Hepatocyte (in vitro differentiated cells): ENCODE measurements around the gene AMBRA1.

ENCODE experiments used
- EZH2 ChIP-seq: fragments of 200-600 bp; sonication (generic); IDR thresholded peaks from 2 replicates; pipeline ENCODE4 v1.6.1; 2016; ENCODE audit warnings: antibody characterized with exemption, mild to moderate bottlenecking, borderline replicate concordance
- TF ChIP-seq, protein P1 (sequence below): fragments of 200-600 bp; sonication (generic); IDR thresholded peaks from 2 replicates; pipeline ENCODE4 v1.5.1; 2016; ENCODE audit warnings: antibody characterized with exemption, mild to moderate bottlenecking; ENCODE audit not compliant: poor library complexity

DNA sequence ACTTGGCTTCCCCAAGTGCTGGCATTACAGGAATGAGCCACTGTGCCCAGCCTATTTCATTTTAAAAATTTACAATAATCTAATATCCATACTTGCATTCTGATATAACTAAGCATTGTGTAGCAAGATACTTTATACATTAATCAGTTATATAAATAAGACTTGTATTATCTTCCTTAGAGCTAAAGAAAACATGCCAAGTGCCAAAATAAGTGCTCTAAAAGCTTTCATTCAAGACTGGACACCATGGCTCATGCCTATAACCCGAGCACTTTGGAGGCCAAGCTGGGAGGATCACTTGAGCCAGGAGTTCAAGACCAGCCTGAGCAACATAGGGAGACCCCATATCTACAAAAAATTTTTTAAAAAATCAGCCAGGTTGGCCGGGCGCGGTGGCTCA lies 123.9 kb downstream of the AMBRA1 start:
- TF ChIP-seq, protein P1, sequence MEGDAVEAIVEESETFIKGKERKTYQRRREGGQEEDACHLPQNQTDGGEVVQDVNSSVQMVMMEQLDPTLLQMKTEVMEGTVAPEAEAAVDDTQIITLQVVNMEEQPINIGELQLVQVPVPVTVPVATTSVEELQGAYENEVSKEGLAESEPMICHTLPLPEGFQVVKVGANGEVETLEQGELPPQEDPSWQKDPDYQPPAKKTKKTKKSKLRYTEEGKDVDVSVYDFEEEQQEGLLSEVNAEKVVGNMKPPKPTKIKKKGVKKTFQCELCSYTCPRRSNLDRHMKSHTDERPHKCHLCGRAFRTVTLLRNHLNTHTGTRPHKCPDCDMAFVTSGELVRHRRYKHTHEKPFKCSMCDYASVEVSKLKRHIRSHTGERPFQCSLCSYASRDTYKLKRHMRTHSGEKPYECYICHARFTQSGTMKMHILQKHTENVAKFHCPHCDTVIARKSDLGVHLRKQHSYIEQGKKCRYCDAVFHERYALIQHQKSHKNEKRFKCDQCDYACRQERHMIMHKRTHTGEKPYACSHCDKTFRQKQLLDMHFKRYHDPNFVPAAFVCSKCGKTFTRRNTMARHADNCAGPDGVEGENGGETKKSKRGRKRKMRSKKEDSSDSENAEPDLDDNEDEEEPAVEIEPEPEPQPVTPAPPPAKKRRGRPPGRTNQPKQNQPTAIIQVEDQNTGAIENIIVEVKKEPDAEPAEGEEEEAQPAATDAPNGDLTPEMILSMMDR = no peak
- no peak for TF ChIP-seq EZH2
